Measurements from ENCODE around the gene PPP1R9B. TPM values are rescaled to one million over a fixed set of nuclear protein-coding genes. Genes with fewer than 3 reads are reported as not detected.

PPP1R9B gene
- total RNA-seq, 2 experiments from 2014 or later = 136 to 137 TPM

- DNase-seq = no peak
- Mint-ChIP-seq H3K4me3 (peak overlapping the region; percentile 71), H3K4me1 (peaks cover 38% of the 10 kb centered on the region), H3K9me3 (no peaks in the 10 kb centered on the region), H3K27me3 (peaks cover 37% of the 10 kb centered on the region), H3K27ac (no peak overlapping the region), H3K36me3 (ENCODE audit: low read depth) (peaks cover 27% of the 10 kb centered on the region)
- ChIA-PET POLR2A (interaction anchor here (0.6 to 2.0 kb wide), 4 partner anchors 10 to 157 kb away, joined by 3 to 8 read pairs (median 5); no protein-coding TSS in a partner anchor), CTCF (interaction anchor here (2.0 to 3.0 kb wide), 2 partner anchors 12 to 35 kb away, joined by 7 to 14 read pairs; partner anchors contain the start of gene PDK2)
Measured at GRCh38 chr17:50129353-50129727, 21.1 kb downstream of the PPP1R9B start.

- peak overlapping the region; percentile 38 for H3K4me3 Mint-ChIP-seq
Measured at GRCh38 chr17:50128441-50129352, 21.8 kb downstream of the PPP1R9B start.

DNA sequence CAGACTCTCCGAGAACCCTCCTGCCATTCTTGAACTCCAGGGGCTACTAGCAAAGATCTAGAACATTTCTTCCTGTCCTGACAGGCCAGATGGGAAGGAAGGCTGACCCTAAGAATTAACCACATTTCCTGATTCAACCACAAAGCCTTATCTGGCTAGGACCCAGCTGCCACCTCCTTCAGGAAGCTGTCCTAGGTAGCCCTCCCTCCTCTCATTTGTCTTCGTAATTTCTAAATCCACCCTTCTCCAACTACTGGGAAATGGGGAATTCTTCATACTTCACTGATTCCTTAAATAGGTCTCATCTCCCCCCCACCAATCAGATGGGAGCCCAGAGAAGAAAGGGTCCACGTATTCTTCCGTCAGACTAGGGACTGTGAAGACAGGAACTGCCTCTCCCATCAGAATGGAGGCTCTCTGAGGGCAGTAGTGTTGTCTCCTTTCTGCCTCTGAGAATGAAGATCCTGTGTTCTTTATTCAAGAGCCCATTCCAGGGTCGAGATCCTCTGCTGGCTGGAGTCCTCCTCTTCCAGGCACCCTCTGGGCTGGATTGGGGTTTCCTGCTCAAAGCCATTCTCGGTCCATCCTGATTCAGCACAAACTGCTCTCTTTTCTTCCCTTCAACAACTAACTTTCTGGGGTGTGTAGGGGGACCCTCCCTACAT, 22.6 kb downstream of the PPP1R9B start:
- Mint-ChIP-seq H3K27me3 (peaks cover 40% of the 10 kb centered on the region), H3K4me1 (peaks cover 36% of the 10 kb centered on the region), H3K36me3 (ENCODE audit: low read depth) (peaks cover 16% of the 10 kb centered on the region), H3K27ac (no peak overlapping the region), H3K9me3 (no peaks in the 10 kb centered on the region), H3K4me3 (no peak overlapping the region)
- DNase-seq = no peak
- CTCF ChIA-PET = interaction anchor here (0.7 to 1.2 kb wide), 2 partner anchors 10 to 34 kb away, joined by 3 to 4 read pairs; no protein-coding TSS in a partner anchor
- POLR2A ChIA-PET = no interaction called here

More at GRCh38 chr17:50128441-50129352, 21.8 kb downstream of the PPP1R9B start:
- Mint-ChIP-seq H3K9me3 (no peaks in the 10 kb centered on the region), H3K36me3 (ENCODE audit: low read depth) (peaks cover 23% of the 10 kb centered on the region), H3K27ac (no peak overlapping the region), H3K4me1 (peaks cover 36% of the 10 kb centered on the region), H3K27me3 (peaks cover 37% of the 10 kb centered on the region)
- ChIA-PET POLR2A (interaction anchor here (1.4 kb wide), 1 partner anchor 12 kb away, joined by 3 read pairs; no protein-coding TSS in a partner anchor), CTCF (no interaction called here)
- no peak for DNase-seq

GRCh38 chr17:50125420-50125997, 25.0 kb downstream of the PPP1R9B start:
- no peaks in the 10 kb centered on the region for H3K9me3 Mint-ChIP-seq

DNA sequence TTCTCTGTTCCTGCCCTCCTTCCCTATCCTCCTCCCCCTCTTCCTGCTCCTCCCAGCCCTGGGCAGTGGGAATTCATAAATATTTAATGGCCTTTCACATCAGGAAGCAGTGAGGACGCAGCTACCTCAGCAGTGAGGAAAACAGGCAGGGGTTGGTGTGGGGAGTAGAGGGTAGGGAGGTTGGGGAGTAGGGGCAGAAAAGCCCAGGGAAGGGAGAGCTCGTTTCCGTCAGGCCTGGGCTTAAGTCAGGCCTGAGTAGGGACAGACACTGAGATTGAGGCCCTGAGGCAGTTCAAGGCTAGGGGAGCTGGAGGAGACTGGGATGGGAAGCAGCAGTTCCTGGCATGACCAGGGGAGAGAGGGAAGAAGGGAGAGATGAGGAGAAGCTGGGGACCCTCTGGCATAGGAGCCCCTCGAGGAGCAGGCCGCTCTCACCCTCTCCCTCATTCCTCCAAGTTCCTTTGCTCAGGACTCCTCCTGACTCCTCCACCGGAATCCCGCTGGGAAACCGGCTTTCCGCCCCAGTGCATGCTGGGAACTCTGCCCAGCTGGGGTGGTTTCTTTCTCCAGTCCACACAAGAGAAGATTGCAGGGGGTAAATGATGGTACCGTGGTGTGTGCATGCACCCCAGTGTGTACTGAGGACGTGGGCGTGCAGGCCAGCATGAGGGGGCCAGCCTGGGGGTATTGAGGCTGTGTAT, 26.7 kb downstream of the PPP1R9B start:
- H3K27me3 Mint-ChIP-seq = peaks cover 52% of the 10 kb centered on the region
- ChIA-PET POLR2A (interaction anchor here (1.4 kb wide), 1 partner anchor 11 kb away, joined by 5 read pairs; no protein-coding TSS in a partner anchor), CTCF (interaction anchor here (1.0 to 2.3 kb wide), 3 partner anchors 10 to 76 kb away, joined by 4 to 9 read pairs (median 5); no protein-coding TSS in a partner anchor)
- no peak overlapping the region for H3K4me3 Mint-ChIP-seq
- H3K27ac Mint-ChIP-seq = no peak overlapping the region
- no peak for DNase-seq
- peaks cover 12% of the 10 kb centered on the region for H3K4me1 Mint-ChIP-seq
- H3K9me3 Mint-ChIP-seq = no peaks in the 10 kb centered on the region
- H3K36me3 Mint-ChIP-seq (ENCODE audit: low read depth) = no peaks in the 10 kb centered on the region

More at GRCh38 chr17:50125420-50125997, 25.0 kb downstream of the PPP1R9B start:
- ChIA-PET POLR2A (no interaction called here), CTCF (no interaction called here)
- Mint-ChIP-seq H3K27me3 (peaks cover 44% of the 10 kb centered on the region), H3K4me3 (no peak overlapping the region), H3K4me1 (peaks cover 15% of the 10 kb centered on the region), H3K36me3 (ENCODE audit: low read depth) (no peaks in the 10 kb centered on the region), H3K27ac (no peak overlapping the region)
- no peak for DNase-seq

DNA sequence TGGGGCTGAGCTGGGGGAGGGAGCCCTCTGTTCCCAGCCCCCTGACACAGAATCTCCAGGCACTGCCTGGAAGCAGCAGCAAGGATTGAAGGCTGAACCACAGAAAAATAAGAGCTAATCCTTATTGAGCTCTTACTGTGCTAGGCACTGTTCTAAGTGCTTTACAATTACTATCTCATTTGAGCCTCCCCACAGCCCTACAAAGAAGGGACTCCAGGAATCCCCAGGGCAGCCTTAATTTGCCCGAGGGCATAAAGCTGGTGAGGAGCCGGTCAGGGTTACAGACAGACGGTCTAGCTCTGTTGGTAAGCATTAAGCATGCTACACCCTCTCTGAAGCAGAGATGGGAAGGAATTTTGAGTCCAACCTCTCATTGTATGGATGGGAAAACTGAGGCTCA, 27.5 kb downstream of the PPP1R9B start:
- ChIA-PET CTCF (interaction anchor here (1.0 to 2.3 kb wide), 5 partner anchors 8 to 77 kb away, joined by 3 to 9 read pairs (median 4); no protein-coding TSS in a partner anchor), POLR2A (interaction anchor here (1.4 kb wide), 1 partner anchor 10 kb away, joined by 5 read pairs; no protein-coding TSS in a partner anchor)
- peaks cover 5% of the 10 kb centered on the region for H3K4me1 Mint-ChIP-seq
- H3K27me3 Mint-ChIP-seq = peaks cover 51% of the 10 kb centered on the region
- H3K9me3 Mint-ChIP-seq = no peaks in the 10 kb centered on the region
- no peak overlapping the region for H3K27ac Mint-ChIP-seq
- DNase-seq = no peak
- H3K36me3 Mint-ChIP-seq (ENCODE audit: low read depth) = no peaks in the 10 kb centered on the region
- H3K4me3 Mint-ChIP-seq = no peak overlapping the region

DNA sequence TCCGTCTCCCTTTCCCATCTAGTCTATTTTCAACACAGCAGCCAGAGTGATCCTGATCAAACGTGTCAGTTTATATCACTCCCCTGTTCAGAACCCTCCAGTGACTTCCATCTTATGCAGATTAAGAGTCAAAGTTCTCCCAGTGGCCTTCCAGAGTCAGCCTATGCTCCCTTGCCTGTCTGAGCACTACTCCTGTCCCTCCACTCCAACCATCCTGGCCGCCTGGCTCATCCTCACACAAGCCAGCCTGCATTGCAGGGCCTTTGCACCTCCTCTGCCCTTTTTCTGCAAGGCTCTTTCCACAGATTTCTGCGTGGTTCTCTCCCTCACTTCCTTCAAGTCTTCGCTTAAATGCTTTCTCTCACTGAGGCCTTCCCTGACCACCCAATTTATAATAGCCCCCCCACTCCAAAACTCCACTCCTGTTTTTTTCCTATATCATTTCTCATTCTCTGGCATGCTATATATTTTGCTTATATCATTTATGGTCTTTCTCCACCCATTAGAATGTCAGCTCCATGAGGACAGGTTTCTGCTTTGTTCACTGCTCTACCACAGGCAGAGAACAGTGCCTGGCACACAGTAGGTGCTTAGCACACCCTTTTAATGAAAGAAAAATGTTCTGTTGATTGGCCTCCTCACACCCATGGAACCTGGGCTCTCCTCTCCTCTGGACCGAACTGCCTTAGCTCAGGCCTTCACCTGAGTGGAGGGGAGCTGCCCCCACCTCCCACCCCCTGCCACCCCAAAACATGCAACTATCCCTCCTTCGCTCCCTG, 29.8 kb downstream of the PPP1R9B start:
- POLR2A ChIA-PET = interaction anchor here (1.3 kb wide), 1 partner anchor 40 kb away, joined by 3 read pairs; no protein-coding TSS in a partner anchor
- CTCF ChIA-PET = interaction anchor here (1.3 kb wide), 1 partner anchor 31 kb away, joined by 4 read pairs; no protein-coding TSS in a partner anchor
- Mint-ChIP-seq H3K27me3 (peaks cover 58% of the 10 kb centered on the region), H3K4me3 (no peak overlapping the region), H3K9me3 (no peaks in the 10 kb centered on the region), H3K27ac (no peak overlapping the region), H3K4me1 (peaks cover 7% of the 10 kb centered on the region), H3K36me3 (ENCODE audit: low read depth) (no peaks in the 10 kb centered on the region)
- DNase-seq = no peak

DNA sequence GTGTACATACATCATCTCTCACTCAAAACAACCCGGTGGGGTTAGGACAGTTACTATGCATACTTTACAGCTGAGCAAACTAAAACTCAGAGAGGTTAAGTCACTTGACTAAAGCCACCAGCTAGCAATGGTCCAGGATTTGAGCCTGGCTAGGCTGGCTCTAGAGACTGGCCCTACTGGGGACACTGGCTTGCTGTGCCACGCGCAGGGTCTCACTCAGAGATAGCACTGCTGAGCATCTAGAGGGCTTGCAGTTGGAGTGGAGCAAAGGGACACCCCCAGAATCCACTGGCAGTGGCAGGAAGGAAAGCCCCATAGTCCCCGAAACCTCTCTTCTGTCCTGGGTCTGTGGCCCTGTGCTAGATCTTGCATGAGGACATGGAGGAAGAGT, 31.7 kb downstream of the PPP1R9B start:
- Mint-ChIP-seq H3K9me3 (no peaks in the 10 kb centered on the region), H3K4me3 (no peak overlapping the region), H3K27me3 (peaks cover 60% of the 10 kb centered on the region), H3K4me1 (peaks cover 7% of the 10 kb centered on the region), H3K36me3 (ENCODE audit: low read depth) (no peaks in the 10 kb centered on the region), H3K27ac (no peak overlapping the region)
- ChIA-PET POLR2A (interaction anchor here (0.9 kb wide), 3 partner anchors 12 to 31 kb away, joined by 3 read pairs; no protein-coding TSS in a partner anchor), CTCF (interaction anchor here (0.7 to 1.4 kb wide), 5 partner anchors 10 to 83 kb away, joined by 3 to 7 read pairs (median 3); partner anchors contain the start of gene COL1A1)
- no peak for DNase-seq

GRCh38 chr17:50118076-50118827, 32.2 kb downstream of the PPP1R9B start:
- ChIA-PET POLR2A (interaction anchor here (0.9 to 1.6 kb wide), 5 partner anchors 14 to 31 kb away, joined by 3 to 4 read pairs (median 3); no protein-coding TSS in a partner anchor), CTCF (interaction anchor here (0.9 to 5.3 kb wide), 8 partner anchors 9 to 63 kb away, joined by 3 to 48 read pairs (median 4); partner anchors contain the start of gene PDK2)
- no peaks in the 10 kb centered on the region for H3K9me3 Mint-ChIP-seq
- H3K27me3 Mint-ChIP-seq = peaks cover 60% of the 10 kb centered on the region
- DNase-seq = no peak
- H3K4me1 Mint-ChIP-seq = peaks cover 7% of the 10 kb centered on the region
- no peaks in the 10 kb centered on the region for H3K36me3 Mint-ChIP-seq (ENCODE audit: low read depth)
- no peak overlapping the region for H3K4me3 Mint-ChIP-seq
- H3K27ac Mint-ChIP-seq = no peak overlapping the region

GRCh38 chr17:50117202-50118051, 33.0 kb downstream of the PPP1R9B start:
- Mint-ChIP-seq H3K27ac (no peak overlapping the region), H3K4me3 (no peak overlapping the region), H3K4me1 (peaks cover 7% of the 10 kb centered on the region), H3K36me3 (ENCODE audit: low read depth) (no peaks in the 10 kb centered on the region), H3K27me3 (peaks cover 56% of the 10 kb centered on the region), H3K9me3 (no peaks in the 10 kb centered on the region)
- peak; percentile 63 for DNase-seq
- ChIA-PET POLR2A (interaction anchor here (0.9 to 1.6 kb wide), 3 partner anchors 15 to 32 kb away, joined by 3 to 4 read pairs (median 4); no protein-coding TSS in a partner anchor), CTCF (interaction anchor here (0.6 to 5.3 kb wide), 16 partner anchors 10 to 180 kb away, joined by 3 to 48 read pairs (median 4); partner anchors contain the start of genes PDK2 and SAMD14)

All from activated CD4-positive, alpha-beta memory T cell treated with anti-CD3 and anti-CD28 coated beads, Interleukin-2, amount 10 ng/mL, durations not matched to agents 7 days and 5 days (primary cell).